Measurements from ENCODE around the gene HERC3.

GRCh38 chr4:88606832-88607231, 14.6 kb downstream of the HERC3 start:
- TF ChIP-seq CTCF (IDR thresholded peaks at IDR 0.05; ENCODE audit: insufficient read depth, low read length) (no peak), POLR2AphosphoS5 (IDR thresholded peaks at IDR 0.05; ENCODE audit: low read depth) (no peak), REST (IDR thresholded peaks at IDR 0.05; ENCODE audit: insufficient replicate concordance, low read depth) (no peak), GABPA (IDR thresholded peaks at IDR 0.05; ENCODE audit: low read depth) (no peak)

All from HL-60 (cell line).